Esophagus muscularis mucosa (tissue), 4 donors: Measurements from ENCODE around the gene SNTB2.
A peak's percentile ranks its signal among the peaks of the same experiment; 100 is the strongest.

Experiments
- EP300 ChIP-seq: sonication (generic); formaldehyde crosslinking; IDR thresholded peaks from one replicate; pipeline ENCODE4 v1.6.1; 2017; ENCODE audit warnings: antibody characterized with exemption
- POLR2A ChIP-seq: fragments of 450-650 bp; IDR thresholded peaks from one replicate; pipeline ENCODE4 v1.6.1; 2017; ENCODE audit warnings: antibody characterized with exemption, moderate library complexity, mild to moderate bottlenecking, low read depth
- POLR2AphosphoS5 ChIP-seq, 2 donors: sonication (generic); formaldehyde crosslinking; IDR thresholded peaks; one replicate each; pipeline ENCODE4 v1.6.1; 2017; ENCODE audit warnings: antibody characterized with exemption in 2 of 2
- TF ChIP-seq, protein P1 (sequence below), 3 experiments: fragments of 200-600 bp in 2 of 3; fragments of 450-650 bp in 1 of 3; sonication (generic) in 2 of 3; IDR thresholded peaks; one replicate each; pipeline ENCODE4 v1.5.1; 2017 to 2019; ENCODE audit warnings: antibody characterized with exemption in 3 of 3, mild to moderate bottlenecking in 2 of 3, moderate library complexity in 1 of 3

DNA sequence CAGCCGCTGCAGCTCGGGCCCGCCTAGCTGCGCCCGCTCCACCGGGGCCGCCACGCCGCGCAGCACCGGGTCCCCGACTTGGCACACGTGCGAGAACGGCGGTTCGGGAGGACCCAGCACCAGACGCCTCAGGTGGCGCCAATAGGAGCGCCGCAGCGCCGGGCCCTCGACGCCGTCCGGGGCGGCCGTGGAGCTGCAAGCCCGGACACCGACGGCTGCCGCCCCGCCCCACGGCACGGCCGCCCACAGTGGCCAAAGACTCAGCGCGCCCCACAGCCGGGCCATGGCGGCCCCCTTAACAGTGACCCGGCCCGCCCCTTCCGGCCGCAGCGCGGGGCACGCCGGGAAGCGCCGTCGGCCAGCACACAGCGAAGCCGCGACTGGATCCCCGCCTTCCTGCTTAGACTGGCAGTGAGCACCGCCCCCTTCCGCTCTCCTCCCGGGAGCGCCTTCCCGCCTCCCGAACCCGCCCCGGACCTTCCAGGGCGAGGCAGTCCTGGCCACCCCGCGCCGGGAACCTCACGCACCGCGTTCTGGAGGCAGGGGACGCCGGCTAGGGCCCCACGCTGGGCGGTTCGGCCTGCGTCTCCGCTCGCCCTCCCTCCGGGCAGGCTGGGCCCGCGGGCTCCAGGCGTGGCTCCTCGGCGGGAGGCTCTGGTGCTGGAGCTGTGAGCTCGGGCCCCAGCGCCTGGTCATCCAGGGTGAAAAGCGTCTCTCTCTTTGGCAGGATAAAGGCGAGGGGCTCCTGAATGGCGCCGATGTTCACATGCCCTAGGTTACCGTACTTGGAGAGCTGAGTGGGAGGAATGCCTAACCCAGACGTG lies 143.5 kb downstream of the SNTB2 start, which contains the start of gene PDF:
- TF ChIP-seq, protein P1, sequence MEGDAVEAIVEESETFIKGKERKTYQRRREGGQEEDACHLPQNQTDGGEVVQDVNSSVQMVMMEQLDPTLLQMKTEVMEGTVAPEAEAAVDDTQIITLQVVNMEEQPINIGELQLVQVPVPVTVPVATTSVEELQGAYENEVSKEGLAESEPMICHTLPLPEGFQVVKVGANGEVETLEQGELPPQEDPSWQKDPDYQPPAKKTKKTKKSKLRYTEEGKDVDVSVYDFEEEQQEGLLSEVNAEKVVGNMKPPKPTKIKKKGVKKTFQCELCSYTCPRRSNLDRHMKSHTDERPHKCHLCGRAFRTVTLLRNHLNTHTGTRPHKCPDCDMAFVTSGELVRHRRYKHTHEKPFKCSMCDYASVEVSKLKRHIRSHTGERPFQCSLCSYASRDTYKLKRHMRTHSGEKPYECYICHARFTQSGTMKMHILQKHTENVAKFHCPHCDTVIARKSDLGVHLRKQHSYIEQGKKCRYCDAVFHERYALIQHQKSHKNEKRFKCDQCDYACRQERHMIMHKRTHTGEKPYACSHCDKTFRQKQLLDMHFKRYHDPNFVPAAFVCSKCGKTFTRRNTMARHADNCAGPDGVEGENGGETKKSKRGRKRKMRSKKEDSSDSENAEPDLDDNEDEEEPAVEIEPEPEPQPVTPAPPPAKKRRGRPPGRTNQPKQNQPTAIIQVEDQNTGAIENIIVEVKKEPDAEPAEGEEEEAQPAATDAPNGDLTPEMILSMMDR (IDR thresholded peaks at IDR 0.05): peak in 1 of 3 experiments; percentile 34
- TF ChIP-seq POLR2A (peak; percentile 42), POLR2AphosphoS5 (IDR thresholded peaks at IDR 0.05) (peak; percentile 95), EP300 (no peak)
